GM21528 (cell line): ENCODE measurements around the gene DAPP1.
"Not testable (repeated sequence)": the region's sequence is repeated elsewhere in the genome, so short reads cannot be mapped to it uniquely, and the experiment has no call there.

ENCODE experiments used
- ATAC-seq: cut with Tn5 transposase; IDR thresholded peaks from one replicate; pipeline ENCODE4 v1.9.1; 2021; ENCODE audit warnings: mild to moderate bottlenecking, moderate library complexity; ENCODE audit not compliant: unreplicated experiment, low FRiP score

The DAPP1 gene, protein sequence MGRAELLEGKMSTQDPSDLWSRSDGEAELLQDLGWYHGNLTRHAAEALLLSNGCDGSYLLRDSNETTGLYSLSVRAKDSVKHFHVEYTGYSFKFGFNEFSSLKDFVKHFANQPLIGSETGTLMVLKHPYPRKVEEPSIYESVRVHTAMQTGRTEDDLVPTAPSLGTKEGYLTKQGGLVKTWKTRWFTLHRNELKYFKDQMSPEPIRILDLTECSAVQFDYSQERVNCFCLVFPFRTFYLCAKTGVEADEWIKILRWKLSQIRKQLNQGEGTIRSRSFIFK

DNA sequence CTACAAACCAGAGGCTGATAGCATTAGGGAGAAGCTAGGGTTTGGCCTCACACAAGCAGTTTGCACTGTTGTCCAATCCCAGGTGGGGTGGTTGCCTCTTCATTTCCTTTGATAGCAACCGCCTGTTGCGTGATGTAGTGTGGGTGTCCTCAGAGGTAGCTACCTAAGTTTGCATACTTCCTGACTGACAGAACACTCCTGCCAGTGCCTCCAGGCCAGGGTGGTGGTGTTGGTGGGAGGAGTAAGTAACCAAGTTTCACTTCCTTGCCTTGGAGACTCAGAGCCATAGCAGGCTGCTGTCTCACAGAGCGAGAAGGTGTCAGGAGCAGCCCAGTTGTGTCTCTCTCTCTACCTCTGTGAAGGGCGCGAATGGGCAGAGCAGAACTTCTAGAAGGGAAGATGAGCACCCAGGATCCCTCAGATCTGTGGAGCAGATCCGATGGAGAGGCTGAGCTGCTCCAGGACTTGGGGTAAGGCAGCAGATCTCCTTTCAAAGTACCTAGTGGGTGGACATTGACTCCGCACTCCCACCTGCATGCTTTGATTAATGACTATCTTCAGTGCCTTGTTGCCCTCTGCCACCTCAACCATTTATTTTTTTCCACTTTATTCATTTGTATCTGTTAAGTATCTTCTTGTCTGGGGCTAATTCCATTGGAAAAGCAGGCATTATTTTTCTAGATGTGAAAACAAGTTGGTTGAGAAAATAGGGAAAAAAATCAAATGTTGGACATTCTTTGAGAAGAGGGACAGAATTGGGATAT lies at the start of gene DAPP1:
Gene DAPP1, plus strand, starts transcription at position 283 of the 764 bp plus-strand sequence. Its CDS starts 87 bp downstream, at position 370.
- peak; percentile 95 for ATAC-seq

DNA sequence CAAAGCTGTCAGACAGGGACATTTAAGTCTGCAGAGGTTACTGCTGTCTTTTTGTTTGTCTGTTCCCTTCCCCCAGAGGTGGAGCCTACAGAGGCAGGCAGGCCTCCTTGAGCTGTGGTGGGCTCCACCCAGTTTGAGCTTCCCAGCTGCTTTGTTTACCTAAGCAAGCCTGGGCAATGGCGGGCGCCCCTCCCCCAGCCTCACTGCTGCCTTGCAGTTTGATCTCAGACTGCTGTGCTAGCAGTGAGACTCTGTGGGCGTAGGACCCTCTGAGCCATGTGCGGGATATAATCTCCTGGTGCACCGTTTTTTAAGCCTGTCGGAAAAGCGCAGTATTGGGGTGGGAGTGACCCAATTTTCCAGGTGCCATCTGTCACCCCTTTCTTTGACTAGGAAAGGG lies 45.8 kb upstream of the DAPP1 start:
- ATAC-seq: not testable (repeated sequence)

DNA sequence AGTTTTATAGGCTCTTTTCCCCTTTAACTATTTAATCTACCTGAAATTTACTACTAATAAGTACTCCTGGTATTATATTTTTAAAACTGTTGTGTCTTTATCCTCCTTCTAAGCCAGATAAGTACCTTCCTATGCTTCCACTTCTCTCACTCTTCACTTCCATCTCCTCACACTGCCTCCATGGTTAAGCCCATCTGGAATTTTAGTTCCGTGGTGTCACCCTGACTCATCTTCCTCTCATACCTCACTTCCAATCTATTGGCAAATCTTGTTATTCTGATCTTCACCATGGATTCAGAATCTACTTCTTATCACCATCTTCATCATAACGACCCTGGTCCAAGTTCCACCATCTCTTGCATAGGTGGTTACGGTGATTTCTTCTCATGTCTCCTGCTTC lies 32.7 kb upstream of the DAPP1 start:
- no peak for ATAC-seq

GRCh38 chr4:99784842-99785241 lies 31.8 kb upstream of the DAPP1 start:
- ATAC-seq: no peak

GRCh38 chr4:99790796-99791617 lies 25.6 kb upstream of the DAPP1 start:
- no peak for ATAC-seq

DNA sequence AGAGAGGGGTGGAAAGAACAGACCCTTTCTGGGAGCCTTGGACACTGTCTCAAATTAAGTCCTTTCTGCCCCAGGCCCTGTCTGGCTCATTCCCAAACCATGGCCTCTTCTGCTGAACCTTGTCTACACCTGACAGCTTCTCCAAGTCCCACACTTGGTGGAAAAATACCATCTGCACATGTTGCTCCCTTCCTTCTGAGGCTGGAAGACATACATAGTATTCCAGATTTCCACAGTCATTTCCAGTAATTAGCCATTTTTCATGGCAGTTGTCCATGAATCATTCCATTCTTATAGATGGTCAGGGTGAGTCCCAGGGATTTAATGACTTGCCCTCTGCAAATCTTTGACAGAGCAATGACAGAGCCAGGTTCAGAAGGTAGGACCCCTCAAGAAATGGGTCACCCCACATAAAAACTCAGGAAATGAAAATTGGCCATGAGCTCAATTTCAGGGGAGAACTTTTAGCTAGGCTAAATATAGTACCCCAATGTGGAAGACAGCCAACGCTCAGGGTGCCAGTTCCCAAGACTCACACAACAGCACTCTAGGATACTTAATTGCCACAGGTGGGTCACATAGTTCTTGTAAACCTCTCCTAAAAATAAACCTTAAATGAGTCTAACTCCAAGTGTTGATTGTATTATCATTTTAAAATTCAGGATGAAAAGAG lies 16.2 kb upstream of the DAPP1 start:
- ATAC-seq: no peak

DNA sequence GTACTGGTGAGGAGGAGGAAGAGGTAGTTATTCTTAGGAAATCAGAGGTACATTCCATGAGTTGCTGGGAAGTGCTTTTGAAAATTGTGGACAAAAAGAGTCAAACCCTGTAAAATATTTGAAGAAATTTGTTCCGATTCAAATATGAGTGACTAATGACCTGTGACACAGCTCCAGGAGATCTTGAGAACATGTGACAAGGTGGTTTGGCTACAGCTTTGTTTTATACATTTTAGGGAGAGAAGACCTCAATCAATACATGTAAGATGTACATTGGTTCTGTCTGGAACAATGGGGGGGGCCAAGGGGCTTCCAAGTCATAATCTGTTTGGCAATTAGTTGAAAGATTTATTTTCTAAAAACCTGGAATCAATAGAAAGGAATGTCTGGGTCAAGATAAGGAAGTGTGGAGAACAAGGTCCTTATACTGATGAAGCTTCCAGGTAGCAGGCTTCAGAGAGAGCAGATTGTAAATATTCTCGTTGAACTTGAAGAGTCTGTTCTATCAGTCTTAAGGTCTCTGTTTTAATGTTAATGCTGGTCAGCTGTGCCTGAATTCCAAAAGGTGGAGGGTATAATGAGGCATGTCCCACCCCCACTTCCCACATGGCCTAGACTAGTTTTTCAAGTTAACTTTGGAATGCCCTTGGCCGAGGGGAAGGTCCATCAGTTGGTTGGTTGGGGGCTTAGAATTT lies 15.5 kb upstream of the DAPP1 start:
- no peak for ATAC-seq

DNA sequence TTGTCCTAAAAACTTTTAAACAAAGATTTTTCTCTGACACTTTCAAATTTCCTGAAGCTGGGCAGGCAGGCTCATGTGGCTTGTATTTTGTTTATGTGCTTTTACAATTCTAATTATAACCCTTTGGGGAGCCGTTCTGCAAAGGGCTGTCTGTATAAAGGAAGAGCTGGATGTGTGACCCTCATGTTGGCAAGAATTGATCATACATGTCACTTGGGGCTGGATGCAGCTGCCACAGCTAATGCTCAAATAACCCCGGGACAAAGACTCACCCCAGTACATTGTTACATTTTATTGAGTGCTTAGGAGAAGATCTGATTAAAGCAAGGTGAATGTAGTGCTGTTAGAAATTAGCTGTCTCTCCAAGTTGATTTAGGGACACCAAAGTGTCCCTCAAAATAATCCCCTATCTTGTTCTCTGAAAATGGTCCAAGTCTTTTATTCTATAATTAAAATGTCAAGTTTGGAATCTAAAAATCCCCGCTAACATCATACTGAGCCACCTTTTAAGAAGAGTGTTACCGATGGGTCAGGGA lies 13.0 kb upstream of the DAPP1 start:
- no peak for ATAC-seq

DNA sequence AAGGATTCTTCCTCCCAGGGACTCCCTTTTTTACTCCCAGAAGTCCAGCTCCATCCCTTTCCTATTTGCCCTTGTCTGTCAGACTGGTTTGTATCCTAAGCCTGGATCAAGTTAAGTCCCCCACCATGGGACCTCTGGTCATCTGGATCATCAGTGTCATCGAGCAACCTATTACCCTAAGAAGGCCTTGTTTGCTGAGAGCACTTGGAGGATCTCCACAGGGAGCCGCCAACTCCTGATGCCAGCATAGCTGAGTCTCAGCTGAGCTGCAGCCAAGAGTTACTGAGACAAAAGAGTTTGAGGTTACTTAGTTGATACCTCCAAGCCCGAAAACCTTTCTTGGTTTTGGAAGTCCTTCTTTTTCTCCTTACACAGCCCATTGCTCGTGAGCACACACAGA lies 10.1 kb upstream of the DAPP1 start:
- no peak for ATAC-seq

DNA sequence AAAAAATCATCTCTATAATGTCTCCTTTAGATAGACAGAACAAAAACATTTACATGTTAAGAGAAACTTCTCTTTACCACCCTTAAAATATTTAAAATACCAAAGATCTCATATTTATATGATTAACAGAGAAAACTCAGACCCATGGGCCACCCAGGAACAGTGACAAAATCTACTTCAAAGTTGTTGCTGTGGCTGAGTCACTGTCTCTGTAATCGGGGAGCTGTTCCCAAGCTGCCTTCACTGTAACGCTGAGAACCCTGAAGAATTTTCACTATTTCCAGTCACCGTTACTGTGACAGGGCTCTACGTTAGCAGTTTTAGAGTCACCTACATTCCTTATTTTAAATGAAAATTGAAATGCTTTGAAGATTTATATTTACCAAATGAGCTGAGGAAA lies 9.0 kb upstream of the DAPP1 start:
- ATAC-seq: no peak

DNA sequence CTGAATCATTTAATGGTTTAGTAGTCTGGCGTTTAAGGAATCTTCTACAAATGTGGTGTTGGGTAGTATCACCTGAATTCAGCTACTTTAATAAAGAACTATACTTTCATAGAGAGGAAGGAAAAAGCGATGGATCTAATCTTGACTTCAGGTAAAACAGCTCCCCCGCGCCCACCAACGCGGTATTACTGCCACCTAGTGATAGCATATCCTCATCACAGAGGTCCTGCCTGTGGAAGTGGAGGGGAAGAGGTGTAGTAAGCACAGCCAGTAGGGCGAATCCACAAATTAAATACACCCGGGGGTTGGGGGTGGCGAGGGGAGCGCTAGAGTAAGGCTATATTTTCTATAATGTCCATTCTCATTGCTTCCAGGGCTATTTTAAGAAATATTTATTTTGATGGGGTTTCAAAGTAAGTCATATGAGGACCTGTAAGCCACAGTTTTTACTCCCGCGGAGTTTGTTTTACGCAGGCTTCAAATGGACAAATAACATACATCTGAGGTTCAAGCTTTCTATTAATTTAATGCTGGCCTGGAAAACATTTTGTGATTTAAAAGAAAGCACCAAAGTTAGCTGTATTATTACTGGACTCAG lies 8.3 kb upstream of the DAPP1 start:
- ATAC-seq: peak; percentile 95

- no peak for ATAC-seq
These were observed 7.3 kb upstream of the DAPP1 start for GRCh38 chr4:99809326-99809725.

DNA sequence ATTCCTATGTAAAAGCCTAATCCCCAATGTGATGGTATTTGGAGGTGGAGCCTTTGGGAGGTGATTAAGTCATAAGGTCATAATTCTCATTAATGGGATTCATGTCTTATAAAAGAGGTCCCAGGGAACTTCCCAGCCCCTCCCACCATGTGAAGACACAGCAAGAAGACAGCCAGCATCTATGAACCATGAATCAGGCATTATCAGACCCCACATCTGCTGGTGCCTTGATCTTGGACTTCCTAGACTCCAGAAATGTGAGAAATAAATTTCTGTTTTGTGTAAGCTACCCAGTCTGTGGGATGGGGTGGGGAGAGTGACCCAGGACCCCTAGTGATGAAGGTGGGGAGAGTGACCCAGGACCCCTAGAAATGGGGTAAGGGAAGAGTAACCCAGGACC lies 6.1 kb upstream of the DAPP1 start:
- ATAC-seq: no peak

GRCh38 chr4:99811117-99811516 lies 5.5 kb upstream of the DAPP1 start:
- no peak for ATAC-seq

DNA sequence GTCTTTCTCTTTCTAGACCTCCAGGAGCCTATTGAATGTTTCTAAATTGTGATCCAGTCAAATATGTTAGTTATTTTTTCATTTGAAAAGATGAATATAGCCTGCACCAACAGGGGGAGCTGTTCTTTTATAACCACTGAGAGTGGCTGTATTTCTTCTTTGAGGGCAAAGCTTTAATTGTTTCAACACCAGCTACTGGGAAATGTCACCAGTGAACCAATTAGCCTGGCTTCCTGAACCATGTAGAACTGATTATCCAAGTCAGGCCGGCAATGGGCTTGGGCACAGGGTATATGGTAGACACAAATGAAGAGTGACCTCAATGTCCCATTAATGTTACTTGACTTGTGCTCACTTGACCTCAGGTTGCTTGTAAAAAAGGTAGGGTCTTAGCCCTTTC lies 4.8 kb upstream of the DAPP1 start:
- ATAC-seq: no peak

DNA sequence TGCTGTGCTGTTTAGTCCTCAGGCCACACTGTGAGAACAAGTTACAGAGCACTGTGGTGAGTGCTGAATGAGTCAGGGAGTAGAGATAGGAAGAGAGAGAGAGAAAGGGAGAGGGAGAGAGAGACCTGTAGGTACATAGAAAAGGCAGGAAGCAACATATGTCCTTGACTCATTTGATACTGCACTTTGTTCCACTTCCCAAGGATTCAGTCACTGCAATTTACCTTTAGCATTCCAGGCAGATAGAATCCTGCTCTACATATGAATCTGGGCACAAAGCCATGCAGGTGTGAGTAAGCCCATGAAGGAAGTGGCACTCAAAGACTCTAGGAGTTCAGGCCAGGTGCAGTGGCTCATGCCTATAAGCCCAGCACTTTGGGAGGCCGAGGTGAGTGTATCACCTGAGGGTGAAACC lies 1.0 kb upstream of the DAPP1 start:
- no peak for ATAC-seq

DNA sequence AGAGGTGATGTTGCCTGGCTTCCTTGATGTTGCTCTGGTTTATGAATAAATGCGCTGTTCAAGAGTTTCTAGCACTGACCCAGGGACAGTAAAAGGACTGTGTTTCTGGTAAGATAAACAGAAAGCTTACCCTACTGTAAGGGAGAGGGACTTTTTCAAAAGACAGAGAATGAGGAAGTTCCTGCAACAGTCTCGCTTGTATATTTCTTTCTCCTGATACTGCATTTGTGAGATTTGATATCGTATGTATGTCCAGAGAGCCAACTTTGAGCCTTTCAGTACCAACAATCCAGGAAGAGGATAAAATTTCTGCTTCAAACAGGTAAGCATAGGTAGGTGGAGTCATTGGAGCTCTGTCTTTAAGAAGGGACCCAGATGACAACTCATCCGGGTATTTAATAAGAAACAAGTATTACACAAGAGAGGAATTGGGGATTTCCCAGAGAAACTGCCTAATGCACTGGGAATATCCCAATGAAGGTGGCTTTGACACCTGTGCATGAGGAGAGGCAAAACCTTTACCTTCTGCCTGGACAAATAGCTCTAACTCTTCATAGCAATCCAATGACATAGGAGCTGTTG lies 773 bp downstream of the DAPP1 start:
- peak; percentile 24 for ATAC-seq

- ATAC-seq: no peak
These were observed 2.0 kb downstream of the DAPP1 start for GRCh38 chr4:99818661-99819060.

DNA sequence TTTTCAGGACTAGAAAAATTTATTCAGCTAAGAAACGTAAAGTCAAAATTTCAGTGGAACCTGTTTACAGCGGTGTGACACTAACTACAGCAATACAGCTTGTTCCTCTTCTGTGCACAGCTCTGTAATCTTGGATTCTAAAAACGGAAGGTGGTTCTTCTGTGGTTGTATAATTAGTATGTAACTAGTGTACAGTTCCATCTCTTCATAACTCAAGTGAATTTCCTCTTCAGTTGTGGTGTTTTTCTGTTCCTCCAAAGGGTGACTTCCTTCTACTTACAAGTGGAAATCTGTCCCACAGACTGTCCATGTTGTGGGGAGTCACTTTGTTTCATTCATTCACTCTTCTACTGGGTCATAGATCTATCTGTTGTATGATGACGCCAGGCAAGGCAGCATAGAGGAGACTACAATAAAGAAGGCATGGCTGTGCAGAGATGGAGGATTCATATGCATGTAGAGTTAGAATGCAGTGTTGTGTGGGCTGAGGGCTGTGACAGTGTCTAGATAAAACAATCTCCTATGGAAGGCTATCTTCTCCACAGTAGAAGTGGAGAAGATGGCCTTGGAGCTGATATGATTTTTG lies 5.4 kb downstream of the DAPP1 start:
- peak; percentile 86 for ATAC-seq
